ENCODE measurements around the gene TRAIP.

The TRAIP gene

GRCh38 chr3:49873623-49874022, 17.3 kb upstream of the TRAIP start:
- DNase-seq (ENCODE audit: low read depth): no peak

DNA sequence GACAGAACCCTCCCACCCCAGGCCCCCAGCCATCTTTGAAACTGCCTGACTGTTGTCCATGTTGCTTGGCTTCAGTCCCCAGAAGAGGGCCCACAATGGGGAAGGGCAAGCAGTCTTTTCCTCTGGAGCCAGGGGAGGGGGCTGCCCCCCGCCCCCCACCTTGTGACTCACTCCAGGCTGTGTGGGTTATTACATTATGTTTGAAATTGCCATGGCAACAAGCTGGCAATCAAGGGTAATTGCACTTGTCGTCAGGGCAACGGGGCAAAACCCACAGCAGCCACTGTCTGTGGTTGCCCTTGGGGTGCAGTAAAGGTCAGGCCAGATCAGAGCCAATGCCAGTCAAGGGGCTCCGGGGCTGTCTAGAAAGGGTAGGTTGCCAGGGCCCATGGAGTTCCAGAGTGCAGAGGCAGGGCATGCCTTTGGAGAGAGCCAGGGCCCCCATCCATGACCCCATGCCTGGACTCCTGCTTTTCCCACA, 16.5 kb upstream of the TRAIP start:
- no peak for DNase-seq (ENCODE audit: low read depth)

GRCh38 chr3:49871531-49872153, 15.3 kb upstream of the TRAIP start:
- no peak for DNase-seq (ENCODE audit: low read depth)

- DNase-seq (ENCODE audit: low read depth): no peak
These were observed 13.3 kb upstream of the TRAIP start, which contains the start of gene CAMKV for GRCh38 chr3:49869525-49870126. Gene CAMKV (minus strand): TSS chr3:49869906. CDS start chr3:49862388, 7,518 bp downstream.

DNA sequence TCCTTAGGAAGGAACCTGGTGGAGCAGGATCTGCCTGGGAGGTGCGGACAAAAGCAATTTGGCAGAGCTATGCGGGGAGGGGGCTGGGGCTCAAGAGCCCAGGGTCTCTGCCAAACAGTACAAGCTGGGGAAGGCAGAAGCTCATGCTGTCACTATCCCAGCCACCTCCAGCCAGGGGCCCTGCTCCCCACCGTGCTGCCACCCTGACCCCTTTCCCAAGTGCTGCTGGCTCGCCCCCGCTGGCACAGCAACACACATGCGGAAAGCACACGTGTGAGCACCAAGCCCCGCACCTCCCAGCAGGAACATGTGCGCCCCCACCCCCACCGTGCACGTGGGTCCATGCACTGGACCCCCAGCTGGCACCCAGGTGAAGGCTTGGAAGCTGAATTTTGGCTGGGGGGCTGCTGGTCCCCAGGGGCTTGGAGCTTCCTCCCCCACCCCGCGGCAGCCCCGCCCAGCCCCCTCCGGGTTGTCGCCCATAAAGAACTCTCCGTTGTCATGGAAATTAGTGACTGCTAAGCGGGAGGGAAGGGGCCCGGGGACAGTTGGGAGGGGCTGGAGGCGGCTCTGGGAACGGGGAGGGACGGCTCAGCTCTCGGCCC, 12.6 kb upstream of the TRAIP start:
- DNase-seq (ENCODE audit: low read depth): no peak

DNA sequence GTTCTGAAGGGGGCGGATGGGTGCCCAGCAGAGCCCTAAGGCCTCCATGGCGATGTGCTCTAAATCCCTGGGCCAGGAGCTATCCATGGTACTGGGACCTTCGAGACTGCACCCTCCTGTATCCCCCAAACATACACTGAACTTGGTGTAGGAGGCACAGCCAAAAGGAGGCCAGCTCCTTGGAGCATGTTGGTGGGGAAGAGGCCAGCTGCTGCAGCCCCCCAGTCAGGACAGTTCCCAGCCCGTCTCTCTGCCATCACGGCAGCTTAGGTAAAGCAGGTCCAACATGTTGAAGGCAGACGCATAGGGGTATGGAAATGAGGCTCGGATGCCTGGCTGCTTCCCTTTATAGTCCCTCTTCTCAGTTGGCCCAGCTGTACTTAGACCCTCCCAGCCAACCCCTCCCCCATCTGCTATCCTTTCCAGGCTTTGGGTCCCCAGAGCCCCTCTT, 11.5 kb upstream of the TRAIP start:
- DNase-seq (ENCODE audit: low read depth): no peak

DNA sequence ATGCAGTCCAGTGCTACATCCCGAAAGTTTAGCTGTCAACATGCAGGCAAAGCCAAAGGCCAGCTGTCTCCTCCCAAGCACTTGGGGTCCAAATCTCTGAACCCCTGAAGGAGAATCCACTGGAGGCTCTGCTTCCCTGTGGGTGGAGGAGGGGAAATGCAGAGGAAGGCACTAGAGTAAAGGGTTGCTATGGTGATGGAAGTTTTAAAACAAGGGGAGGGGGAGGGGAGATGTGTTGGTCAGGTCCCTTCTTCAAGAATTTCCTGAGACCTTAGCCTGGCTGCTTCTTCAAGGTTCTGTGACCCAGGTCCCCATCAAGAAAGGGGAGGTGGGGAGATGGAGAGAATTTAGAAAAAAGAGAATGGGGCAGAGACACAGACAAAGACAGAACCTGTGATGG, 11.0 kb upstream of the TRAIP start:
- no peak for DNase-seq (ENCODE audit: low read depth)

DNA sequence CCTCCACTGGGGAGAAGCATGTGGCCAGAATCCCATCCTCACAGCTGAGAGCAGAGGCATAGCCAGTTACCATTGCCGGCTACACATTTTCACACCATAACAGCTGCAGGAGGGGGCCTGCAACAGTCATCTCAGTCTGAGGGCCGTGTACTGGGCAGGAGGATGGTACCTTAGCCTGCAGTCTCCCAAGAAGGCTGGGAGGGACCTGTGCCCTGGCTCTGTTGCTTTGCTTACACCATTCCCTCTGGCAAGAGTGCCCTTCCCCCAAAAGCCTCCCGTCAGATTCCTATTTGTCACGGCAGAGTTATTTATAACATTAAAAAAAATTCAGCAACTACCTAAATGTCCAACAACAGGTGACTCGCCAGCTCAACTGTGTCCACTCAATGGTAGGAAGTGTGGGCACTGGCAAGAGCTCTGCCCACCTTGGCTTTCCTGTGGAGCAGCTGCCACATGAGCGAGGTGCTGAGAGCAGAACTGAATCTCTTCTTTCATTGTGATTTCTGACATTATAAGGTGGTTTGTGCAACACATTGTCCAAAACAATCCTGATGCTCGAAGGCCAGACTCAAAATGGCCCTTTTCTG, 8.9 kb upstream of the TRAIP start:
- DNase-seq (ENCODE audit: low read depth): no peak

DNA sequence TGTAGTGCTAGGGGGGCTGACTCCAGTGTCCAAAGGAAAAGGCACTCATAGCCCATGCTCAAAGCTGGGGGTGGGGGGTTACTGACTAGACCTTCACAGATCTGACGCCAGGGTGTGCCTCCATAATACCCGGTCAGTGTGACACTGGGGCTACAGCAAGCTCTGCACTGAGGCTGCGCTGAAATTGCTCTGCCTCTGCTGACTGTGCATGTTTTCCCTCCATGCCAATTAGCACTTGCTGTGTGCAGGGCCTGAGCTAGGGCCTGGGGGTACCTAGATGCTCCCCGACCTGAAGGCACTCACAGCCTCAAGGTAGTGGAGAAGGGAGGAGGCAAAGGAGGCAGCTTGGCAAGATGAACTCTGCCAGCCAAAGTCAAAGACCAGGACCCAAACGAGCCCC, 8.1 kb upstream of the TRAIP start:
- no peak for DNase-seq (ENCODE audit: low read depth)

GRCh38 chr3:49859576-49860305, 3.4 kb upstream of the TRAIP start:
- DNase-seq (ENCODE audit: low read depth): no peak

DNA sequence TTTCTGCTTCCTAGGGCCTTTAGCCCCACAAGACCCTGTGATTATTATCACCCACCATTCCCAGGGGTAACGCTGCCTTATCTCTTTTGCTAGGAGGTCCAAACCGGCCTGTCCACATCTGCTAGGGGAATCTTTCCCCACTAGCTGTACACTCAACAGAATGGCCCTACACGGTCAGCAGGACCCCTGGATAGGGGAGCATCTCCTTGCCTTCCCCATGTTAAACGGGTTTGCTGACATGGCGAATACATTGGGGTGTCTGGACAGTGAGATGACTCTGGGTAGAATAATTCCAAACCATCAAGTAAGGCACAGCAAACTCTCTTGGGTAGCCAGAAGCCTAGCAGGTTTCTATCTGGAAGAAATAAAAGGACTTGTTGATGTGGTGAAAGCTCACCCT, 702 bp downstream of the TRAIP start:
- no peak for DNase-seq (ENCODE audit: low read depth)

DNA sequence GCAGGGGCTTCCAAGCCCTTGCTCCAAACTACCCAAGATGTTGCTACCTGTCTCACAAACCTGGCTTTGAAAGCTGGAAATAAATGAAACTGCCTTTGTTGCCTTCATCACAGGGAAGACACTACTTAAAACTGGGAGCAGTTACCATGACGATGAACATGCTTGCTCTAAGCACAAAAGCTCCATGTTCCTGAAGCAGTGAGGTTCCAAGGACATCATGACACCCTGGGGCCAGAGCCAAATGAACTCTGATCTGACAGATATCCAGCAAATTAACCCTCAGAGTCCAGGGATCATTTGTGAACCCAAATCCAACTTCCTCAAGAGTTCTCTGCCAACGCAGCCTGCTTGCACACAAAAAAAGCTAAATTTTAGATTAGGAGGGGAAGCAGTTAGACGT, 10.7 kb downstream of the TRAIP start:
- no peak for DNase-seq (ENCODE audit: low read depth)

- DNase-seq (ENCODE audit: low read depth): no peak
These were observed 11.7 kb downstream of the TRAIP start for GRCh38 chr3:49844464-49845183.

GRCh38 chr3:49842843-49843517, 13.4 kb downstream of the TRAIP start:
- no peak for DNase-seq (ENCODE audit: low read depth)

DNA sequence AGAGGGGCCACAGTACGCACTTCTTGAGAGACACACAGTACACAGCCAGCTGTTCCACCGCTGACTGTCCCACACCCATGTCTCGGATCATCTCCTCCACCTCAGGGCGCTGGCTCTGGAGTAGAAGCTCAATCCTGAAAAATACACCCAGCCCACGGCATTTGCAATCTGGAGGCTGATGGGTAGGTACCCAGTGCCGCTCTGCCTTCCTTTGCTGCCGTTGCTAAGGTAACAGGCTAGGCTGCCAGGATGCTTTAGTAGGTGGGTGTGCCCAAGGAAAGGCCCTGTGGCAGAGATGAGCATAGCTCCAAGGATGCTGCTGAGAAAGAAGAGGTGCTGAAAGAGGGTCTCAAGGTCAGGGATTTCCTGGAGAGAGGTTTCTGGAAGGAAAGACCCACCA, 14.6 kb downstream of the TRAIP start:
- DNase-seq (ENCODE audit: low read depth): no peak

DNA sequence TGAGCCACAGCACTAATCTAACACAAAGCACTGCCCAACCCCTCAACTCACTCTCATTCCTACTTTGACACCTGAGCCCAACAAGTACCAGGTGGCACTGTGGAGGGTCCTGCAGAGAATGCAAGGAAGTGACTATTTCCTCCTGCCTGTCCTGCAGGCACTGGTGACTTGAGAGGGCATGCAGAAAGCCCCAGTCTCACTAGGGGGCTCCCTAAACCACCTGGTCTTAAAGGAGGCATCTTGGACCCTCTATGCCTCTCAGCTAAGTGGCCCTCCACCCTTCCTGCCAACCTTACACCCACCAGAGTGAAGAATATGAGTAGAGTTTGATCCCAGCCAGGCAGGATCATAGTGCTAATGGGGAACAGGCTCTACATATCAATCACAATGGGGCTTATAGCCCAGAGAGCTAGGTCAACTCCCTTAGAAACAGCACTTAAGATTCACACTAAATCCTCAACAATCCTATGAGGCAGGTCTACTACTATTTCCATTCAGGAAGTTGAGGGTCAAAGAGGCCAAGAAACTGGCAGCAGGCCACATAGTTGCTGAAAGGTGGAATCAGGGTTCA, 15.2 kb downstream of the TRAIP start:
- no peak for DNase-seq (ENCODE audit: low read depth)

DNA sequence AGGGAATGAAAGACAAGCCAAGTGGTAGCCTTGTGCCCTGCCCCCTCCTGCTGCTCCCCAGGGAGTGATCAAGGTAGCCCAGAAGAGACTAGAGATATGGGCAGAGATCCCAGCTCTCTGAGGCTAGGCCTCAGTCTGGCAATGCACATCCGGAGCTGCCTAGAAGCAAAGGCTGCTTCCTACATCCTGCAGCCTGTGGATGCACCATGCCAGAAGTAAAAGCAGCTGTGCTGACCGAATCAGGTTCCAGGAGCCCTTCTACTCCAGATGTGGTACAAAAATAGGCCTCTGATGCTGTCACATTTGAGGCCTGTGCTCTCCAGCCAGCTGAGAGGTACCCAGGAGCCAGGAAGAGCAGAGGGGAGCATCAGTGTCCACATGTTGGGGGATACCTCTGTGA, 16.0 kb downstream of the TRAIP start:
- no peak for DNase-seq (ENCODE audit: low read depth)

DNA sequence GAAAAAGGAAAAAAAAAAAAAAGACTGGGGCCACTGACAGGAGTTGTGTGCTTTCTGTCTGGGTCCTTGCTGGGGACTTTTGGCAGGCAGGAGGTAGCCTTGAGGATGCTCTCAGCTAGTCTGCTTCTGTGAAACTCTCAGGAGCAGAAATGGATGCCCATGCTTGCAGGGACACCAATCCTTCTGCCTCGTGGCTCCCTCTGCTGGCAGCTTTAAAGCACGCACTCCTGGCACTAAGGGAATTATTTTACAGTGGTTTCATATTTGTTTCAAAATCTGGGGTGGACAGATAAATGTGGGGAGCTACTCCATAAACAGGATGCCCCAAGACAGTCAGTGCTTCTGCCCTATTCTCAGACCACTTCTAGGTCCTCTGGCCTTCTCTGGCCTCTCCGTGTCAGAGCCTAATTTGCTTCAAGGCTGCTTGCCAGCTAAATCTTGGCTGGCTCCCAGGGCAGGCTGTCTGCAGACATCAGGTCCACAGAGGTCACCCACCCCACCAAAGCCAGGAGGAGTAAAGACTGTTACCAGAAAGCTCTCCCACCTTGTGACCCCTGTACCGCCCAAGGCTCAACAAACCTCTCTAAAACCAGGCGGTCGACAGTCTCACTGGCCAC, 17.1 kb downstream of the TRAIP start:
- DNase-seq (ENCODE audit: low read depth): peak; percentile 44

DNA sequence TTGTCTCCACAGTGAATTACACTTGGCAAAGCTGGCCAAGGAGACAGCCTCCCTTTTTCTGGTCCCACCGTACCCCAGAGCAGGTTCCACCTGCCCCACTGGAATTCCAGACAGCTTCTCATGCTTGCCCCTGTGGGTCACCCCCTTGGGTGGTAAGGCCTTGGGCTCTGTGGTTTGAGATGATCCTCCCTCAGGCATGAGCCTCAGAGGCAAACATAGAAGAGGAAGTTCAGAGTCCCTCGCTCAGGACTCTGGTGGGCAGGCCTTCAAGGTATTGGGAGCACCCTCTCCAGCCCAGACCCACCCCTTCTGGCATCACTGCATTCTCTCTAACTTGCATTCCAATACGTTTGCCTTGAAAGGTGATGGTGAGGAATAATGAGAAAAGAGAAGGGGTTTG, 25.0 kb downstream of the TRAIP start:
- no peak for DNase-seq (ENCODE audit: low read depth)

DNA sequence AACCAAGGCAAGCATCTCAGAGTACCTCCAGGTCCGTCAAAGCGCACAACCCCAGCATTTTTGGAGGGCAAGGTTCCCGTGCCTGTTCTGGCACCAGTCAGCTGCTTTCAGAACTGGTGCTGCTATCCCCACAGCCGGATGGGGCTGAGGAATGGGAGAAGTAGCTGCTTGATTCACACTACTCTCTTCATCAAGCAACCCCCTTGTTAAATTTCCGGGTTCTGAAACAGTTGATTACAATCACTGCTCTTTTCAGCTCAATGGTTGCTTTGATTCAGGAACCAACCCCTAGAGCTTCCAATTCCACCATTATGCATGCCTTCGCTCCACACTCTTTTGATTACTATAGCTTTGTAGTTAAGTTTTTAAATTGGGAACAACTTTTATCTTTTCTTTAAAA, 30.3 kb downstream of the TRAIP start:
- DNase-seq (ENCODE audit: low read depth): no peak
